IMR-90 (cell line): ENCODE results near the gene ITCH. TPM values are rescaled to one million over a fixed set of nuclear protein-coding genes. Genes with fewer than 3 reads are reported as not detected.

Experiments
- ATAC-seq: fragments of 200-7000 bp; cut with Tn5 transposase; 2 replicates; pipeline ENCODE4 v1.9.1; 2020; ENCODE audit warnings: low read depth, mild to moderate bottlenecking, moderate library complexity
- BruUV-seq: library from RNA; stranded (reverse); fragments of 400-500 nt; replicated peaks from 2 replicates; lab custom pipeline; 2021; lab: Mats Ljungman, UMichigan
- CTCF ChIA-PET: fragments of 300-600 bp; formaldehyde crosslinking; extraction: SDS; loops from one replicate; lab custom pipeline; 2021; ENCODE audit warnings: antibody characterized with exemption; lab: Yijun Ruan, JAX
- POLR2A ChIA-PET: fragments of 300-600 bp; sonication (Branson Sonifier 250); formaldehyde crosslinking; loops from one replicate; lab custom pipeline; 2022; ENCODE audit warnings: antibody characterized with exemption; ENCODE audit not compliant: unreplicated experiment; lab: Charles Lee
- DNase-seq: peaks from one replicate; pipeline ENCODE4 v3.0.0; 2013
- H2AFZ ChIP-seq: replicated peaks from 2 replicates; pipeline ENCODE3; 2013; ENCODE audit warnings: low read length, mild to moderate bottlenecking; ENCODE audit not compliant: poor library complexity
- H2AK5ac ChIP-seq: 2 replicates; pipeline ENCODE4 v1.6.1; 2013; ENCODE audit warnings: low read depth, low read length, inconsistent platforms
- H2AK9ac ChIP-seq: replicated peaks from 2 replicates; pipeline ENCODE3; 2013; ENCODE audit warnings: mild to moderate bottlenecking, low read depth, low read length, moderate library complexity; ENCODE audit not compliant: poor library complexity
- H2BK120ac ChIP-seq: 2 replicates; pipeline ENCODE4 v1.6.1; 2013; ENCODE audit warnings: low read depth, low read length, inconsistent platforms
- H2BK15ac ChIP-seq: 3 replicates; pipeline ENCODE4 v1.6.1; 2013; ENCODE audit warnings: low read depth, low read length, inconsistent platforms
- H2BK20ac ChIP-seq: 2 replicates; pipeline ENCODE4 v1.6.1; 2013; ENCODE audit warnings: low read depth, mild to moderate bottlenecking, inconsistent platforms, low read length, moderate library complexity
- H2BK5ac ChIP-seq: 2 replicates; pipeline ENCODE4 v1.6.1; 2013; ENCODE audit warnings: mild to moderate bottlenecking, low read depth, low read length, inconsistent platforms; ENCODE audit not compliant: poor library complexity, severe bottlenecking
- H3K14ac ChIP-seq: replicated peaks from 2 replicates; pipeline ENCODE4 v1.6.1; 2013; ENCODE audit warnings: low read depth, low read length, inconsistent platforms
- H3K18ac ChIP-seq: 2 replicates; pipeline ENCODE4 v1.6.1; 2013; ENCODE audit warnings: low read depth, low read length, control low read depth
- H3K23ac ChIP-seq: 2 replicates; pipeline ENCODE4 v1.6.1; 2013; ENCODE audit warnings: low read depth, low read length, inconsistent platforms
- H3K27ac ChIP-seq: 2 replicates; pipeline ENCODE4 v1.5.1; 2013; ENCODE audit warnings: mild to moderate bottlenecking, control low read depth, low read length; ENCODE audit not compliant: insufficient read depth
- H3K27me3 ChIP-seq: 2 replicates; pipeline ENCODE4 v1.6.1; 2013; ENCODE audit warnings: low read length; ENCODE audit not compliant: control insufficient read depth, insufficient read depth
- H3K36me3 ChIP-seq: 2 replicates; pipeline ENCODE4 v1.6.1; 2013; ENCODE audit warnings: low read length, mixed read lengths; ENCODE audit not compliant: control insufficient read depth, insufficient read depth
- H3K4ac ChIP-seq: 2 replicates; pipeline ENCODE4 v1.6.1; 2013; ENCODE audit warnings: low read depth, low read length, inconsistent platforms
- H3K4me1 ChIP-seq: 2 replicates; pipeline ENCODE4 v1.6.1; 2013; ENCODE audit warnings: low read length, mixed read lengths; ENCODE audit not compliant: control insufficient read depth, insufficient read depth
- H3K4me2 ChIP-seq: 2 replicates; pipeline ENCODE4 v1.6.1; 2013; ENCODE audit warnings: low read depth, mild to moderate bottlenecking, control low read depth, low read length, moderate library complexity
- H3K4me3 ChIP-seq: 2 replicates; pipeline ENCODE4 v1.5.1; 2013; ENCODE audit warnings: low read depth, mild to moderate bottlenecking, control low read depth, low read length, moderate library complexity; ENCODE audit not compliant: insufficient read depth
- H3K56ac ChIP-seq: 2 replicates; pipeline ENCODE4 v1.6.1; 2013; ENCODE audit warnings: low read length, inconsistent platforms; ENCODE audit not compliant: insufficient read depth; ENCODE audit errors: extremely low read depth
- H3K79me1 ChIP-seq, 2 experiments: 2 replicates each; pipeline ENCODE4 v1.6.1; 2013; ENCODE audit warnings: low read length in 2 of 2, inconsistent platforms in 1 of 2, low read depth in 1 of 2
- H3K9ac ChIP-seq: 2 replicates; pipeline ENCODE4 v1.6.1; 2013; ENCODE audit warnings: low read depth, low read length, control low read depth
- H3K9me1 ChIP-seq: 2 replicates; pipeline ENCODE4 v1.6.1; 2013; ENCODE audit warnings: low read length, inconsistent platforms; ENCODE audit not compliant: insufficient read depth
- H3K9me3 ChIP-seq: 2 replicates; pipeline ENCODE4 v1.6.1; 2013; ENCODE audit warnings: low read length; ENCODE audit not compliant: control insufficient read depth, insufficient read depth
- H4K20me1 ChIP-seq: 2 replicates; pipeline ENCODE4 v1.6.1; 2013; ENCODE audit warnings: low read length, inconsistent platforms; ENCODE audit not compliant: insufficient read depth
- H4K5ac ChIP-seq: 2 replicates; pipeline ENCODE4 v1.6.1; 2013; ENCODE audit warnings: mild to moderate bottlenecking, low read depth, low read length, control low read depth
- H4K8ac ChIP-seq, 2 experiments: 2 replicates each; pipeline ENCODE4 v1.6.1; 2013; ENCODE audit warnings: low read depth in 2 of 2, low read length in 2 of 2, control low read depth in 1 of 2, inconsistent platforms in 1 of 2
- H4K91ac ChIP-seq: 2 replicates; pipeline ENCODE4 v1.6.1; 2013; ENCODE audit warnings: low read depth, low read length, inconsistent platforms; ENCODE audit not compliant: insufficient read depth
- BHLHE40 ChIP-seq: fragments of 150-350 bp; IDR thresholded peaks from 2 replicates; pipeline ENCODE4 v1.6.1; 2016; ENCODE audit warnings: mild to moderate bottlenecking, low read depth, low read length
- CEBPB ChIP-seq: IDR thresholded peaks from 2 replicates; pipeline ENCODE4 v1.6.1; 2012; ENCODE audit warnings: low read depth, low read length, improper control_type of control experiment
- CHD1 ChIP-seq: IDR thresholded peaks from 2 replicates; pipeline ENCODE4 v1.6.1; 2012; ENCODE audit warnings: low read depth, low read length, improper control_type of control experiment
- CTCF ChIP-seq: conservative IDR thresholded peaks from 2 replicates; pipeline ENCODE4 v1.5.1; 2012; ENCODE audit warnings: mild to moderate bottlenecking, low read depth, low read length, improper control_type of control experiment
- FOS ChIP-seq: fragments of 150-350 bp; IDR thresholded peaks from 2 replicates; pipeline ENCODE4 v1.6.1; 2016; ENCODE audit warnings: low read depth, low read length
- MAFK ChIP-seq: IDR thresholded peaks from 2 replicates; pipeline ENCODE4 v1.6.1; 2012; ENCODE audit warnings: low read depth, low read length, improper control_type of control experiment
- MAZ ChIP-seq: IDR thresholded peaks from 2 replicates; pipeline ENCODE4 v1.6.1; 2012; ENCODE audit warnings: low read depth, mild to moderate bottlenecking, low read length, improper control_type of control experiment, moderate library complexity, borderline replicate concordance
- MXI1 ChIP-seq: IDR thresholded peaks from 2 replicates; pipeline ENCODE4 v1.6.1; 2012; ENCODE audit warnings: low read depth, mild to moderate bottlenecking, low read length, moderate library complexity, borderline replicate concordance
- NFE2L2 ChIP-seq: fragments of 150-350 bp; IDR thresholded peaks from 2 replicates; pipeline ENCODE4 v1.6.1; 2016; ENCODE audit warnings: low read depth, mild to moderate bottlenecking, low read length
- POLR2A ChIP-seq: IDR thresholded peaks from 2 replicates; pipeline ENCODE4 v1.6.1; 2012; ENCODE audit warnings: mild to moderate bottlenecking, low read depth, low read length
- RAD21 ChIP-seq: IDR thresholded peaks from 2 replicates; pipeline ENCODE4 v1.6.1; 2012; ENCODE audit warnings: low read length, improper control_type of control experiment
- RCOR1 ChIP-seq: IDR thresholded peaks from 2 replicates; pipeline ENCODE4 v1.6.1; 2012; ENCODE audit warnings: mild to moderate bottlenecking, low read length, improper control_type of control experiment; ENCODE audit not compliant: insufficient replicate concordance
- RFX5 ChIP-seq: IDR thresholded peaks from 2 replicates; pipeline ENCODE4 v1.8.0; 2012; ENCODE audit warnings: low read depth, mild to moderate bottlenecking, low read length, moderate library complexity
- SMC3 ChIP-seq: fragments of 150-350 bp; IDR thresholded peaks from 2 replicates; pipeline ENCODE4 v1.6.1; 2016; ENCODE audit warnings: low read depth, mild to moderate bottlenecking, antibody characterized with exemption, low read length, moderate library complexity
- USF2 ChIP-seq: fragments of 150-350 bp; IDR thresholded peaks from 2 replicates; pipeline ENCODE4 v1.6.1; 2017; ENCODE audit warnings: mild to moderate bottlenecking, antibody characterized with exemption, low read length, low read depth
- WGBS, 2 experiments: methylation state at CpG; one replicate each; pipeline versions ENCODE4 v1.1.5 to v1.1.7; 2013; ENCODE audit warnings: missing lambda C conversion rate in 2 of 2; ENCODE audit not compliant: insufficient read length in 1 of 2; ENCODE audit errors: extremely low coverage in 2 of 2; 5-methylcytosine and 5-hydroxymethylcytosine counted together
- dilution Hi-C: fragments of 300-500 bp; cut with HindIII; formaldehyde crosslinking; loops from one replicate; pipeline ENCODE4 v1.14.3; 2018; ENCODE audit warnings: low sequenced_read_pairs; ENCODE audit not compliant: unreplicated experiment
- in situ Hi-C: fragments of 300-500 bp; cut with MboI; formaldehyde crosslinking; loops from 3 replicates; pipeline ENCODE4 v1.14.3; 2019; ENCODE audit warnings: low sequenced_read_pairs, inconsistent platforms, mixed read lengths
- intact Hi-C: fragments of 100-400 bp; cut with micrococcal nuclease; formaldehyde crosslinking; loops from 2 replicates; pipeline ENCODE4 v1.10.0; 2022
- polyA plus RNA-seq, 3 experiments: library from polyadenylated mRNA; depleted of rRNA; stranded (reverse); fragments of >200 nt; gene quantifications; 2 replicates each; pipeline ENCODE4 v1.2.3, GENCODE V29; 2012; ENCODE audit warnings: low replicate concordance in 1 of 3
- total RNA-seq: library from RNA; depleted of rRNA; stranded (reverse); fragments of >200 nt; gene quantifications from 2 replicates; pipeline ENCODE4 v1.2.3, GENCODE V29; 2012
- TF ChIP-seq, protein P1 (sequence below): fragments of 150-350 bp; IDR thresholded peaks from 2 replicates; pipeline ENCODE4 v1.6.1; 2016; ENCODE audit warnings: low read depth, mild to moderate bottlenecking, low read length, moderate library complexity, borderline replicate concordance

ITCH gene
- total and polyA plus RNA-seq, 2 of the 4 experiments (the other 2 are of a cell fraction) = 12.7 to 94.6 TPM

DNA sequence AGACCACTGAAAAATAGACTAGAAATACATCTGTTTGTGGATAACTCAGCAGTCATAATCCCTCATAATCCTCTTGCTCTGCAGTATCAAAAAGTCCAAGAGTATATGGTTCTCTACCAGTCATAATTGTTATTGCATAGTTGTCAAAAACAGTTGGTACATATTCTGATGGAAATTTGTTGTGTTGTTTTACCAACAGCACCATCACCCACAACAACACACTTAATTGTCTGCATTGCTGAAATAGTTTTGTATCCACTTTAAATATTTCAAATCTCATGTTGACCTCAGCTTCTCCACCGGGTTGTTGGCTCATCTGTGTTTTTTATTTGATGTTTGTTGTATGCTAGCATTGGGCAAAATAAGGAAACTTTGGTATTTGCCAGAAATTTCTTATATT, 39.4 kb downstream of the ITCH start:
- no peak overlapping the region for H2BK120ac ChIP-seq
- no peak overlapping the region; the same call in 1 of the 2 replicates for H3K4ac ChIP-seq
- H3K14ac ChIP-seq = no peak overlapping the region
- H3K56ac ChIP-seq = no peak overlapping the region
- no peak overlapping the region for H3K23ac ChIP-seq
- POLR2A ChIA-PET = no interaction called here
- H2BK5ac ChIP-seq = no peak overlapping the region
- H3K9me1 ChIP-seq = peaks cover 20% of the 10 kb centered on the region
- H3K79me1 ChIP-seq = peaks cover 14 to 67% of the 10 kb centered on the region in 2 experiments
- no peak overlapping the region for H3K27ac ChIP-seq
- H2AK5ac ChIP-seq = no peak overlapping the region
- H3K4me2 ChIP-seq = no peak overlapping the region
- in situ Hi-C loops = no loop called here
- no TSS peak for BruUV-seq
- no peak overlapping the region for H2AFZ ChIP-seq
- H3K4me1 ChIP-seq = peaks cover 11% of the 10 kb centered on the region
- H4K5ac ChIP-seq = no peak overlapping the region
- WGBS, 2 experiments = no CpG with 5 or more reads among the region's 1 CpG
- dilution Hi-C loops = no loop called here
- H4K91ac ChIP-seq = no peak overlapping the region
- no peak overlapping the region for H2BK15ac ChIP-seq
- no peak for ATAC-seq
- peaks cover 65% of the 10 kb centered on the region for H4K20me1 ChIP-seq
- intact Hi-C loops = loop anchor here (5.0 to 10.0 kb wide), 2 partner anchors 52 to 90 kb away; no protein-coding TSS in a partner anchor
- H3K18ac ChIP-seq = no peak overlapping the region
- no peak overlapping the region for H4K8ac ChIP-seq
- CTCF ChIA-PET = interaction anchor here (1.6 kb wide), 1 partner anchor 90 kb away, joined by 6 read pairs; no protein-coding TSS in a partner anchor
- no peaks in the 10 kb centered on the region for H3K9me3 ChIP-seq
- no peak overlapping the region for H3K9ac ChIP-seq
- DNase-seq = no peak
- no peak for TF ChIP-seq CHD1
- TF ChIP-seq CEBPB = no peak
- TF ChIP-seq POLR2A = no peak
- no peak for TF ChIP-seq RFX5
- TF ChIP-seq, protein P1, sequence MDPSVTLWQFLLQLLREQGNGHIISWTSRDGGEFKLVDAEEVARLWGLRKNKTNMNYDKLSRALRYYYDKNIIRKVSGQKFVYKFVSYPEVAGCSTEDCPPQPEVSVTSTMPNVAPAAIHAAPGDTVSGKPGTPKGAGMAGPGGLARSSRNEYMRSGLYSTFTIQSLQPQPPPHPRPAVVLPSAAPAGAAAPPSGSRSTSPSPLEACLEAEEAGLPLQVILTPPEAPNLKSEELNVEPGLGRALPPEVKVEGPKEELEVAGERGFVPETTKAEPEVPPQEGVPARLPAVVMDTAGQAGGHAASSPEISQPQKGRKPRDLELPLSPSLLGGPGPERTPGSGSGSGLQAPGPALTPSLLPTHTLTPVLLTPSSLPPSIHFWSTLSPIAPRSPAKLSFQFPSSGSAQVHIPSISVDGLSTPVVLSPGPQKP = no peak
- no peak for TF ChIP-seq NFE2L2
- no peak for TF ChIP-seq RAD21
- TF ChIP-seq BHLHE40 = no peak
- TF ChIP-seq SMC3 = no peak
- no peak for TF ChIP-seq CTCF
- no peak for TF ChIP-seq MXI1
- no peak for TF ChIP-seq MAZ
- TF ChIP-seq MAFK = no peak
- TF ChIP-seq USF2 = no peak
- TF ChIP-seq RCOR1 = no peak
- TF ChIP-seq FOS = no peak
- no peak overlapping the region for H2AK9ac ChIP-seq
- no peak overlapping the region for H3K4me3 ChIP-seq
- no peak overlapping the region for H2BK20ac ChIP-seq
- no peaks in the 10 kb centered on the region for H3K27me3 ChIP-seq
- H3K36me3 ChIP-seq = peaks cover 14% of the 10 kb centered on the region
